AG04450 (cell line): ENCODE results near the gene SNX30. TPM values are rescaled to one million over a fixed set of nuclear protein-coding genes. Genes with fewer than 3 reads are reported as not detected.

Experiments used
- CTCF ChIA-PET: fragments of 300-600, 350-600 bp; formaldehyde crosslinking; extraction: SDS; loops from one replicate; lab custom pipeline; 2022; ENCODE audit warnings: antibody characterized with exemption, inconsistent platforms; lab: Charles Lee
- POLR2A ChIA-PET: fragments of 350-600 bp; formaldehyde crosslinking; extraction: SDS; loops from one replicate; lab custom pipeline; 2021; ENCODE audit warnings: antibody characterized with exemption, inconsistent platforms; lab: Yijun Ruan, JAX
- DNase-seq: peaks from one replicate; pipeline ENCODE4 v3.0.0-alpha.2; 2011; ENCODE audit warnings: low read depth, low spot score
- H3K27ac ChIP-seq: one replicate; pipeline ENCODE4 v1.5.1; 2012; ENCODE audit warnings: low read depth, low read length, control low read depth
- H3K27me3 ChIP-seq: one replicate; pipeline ENCODE4 v1.6.0; 2012; ENCODE audit warnings: low read length; ENCODE audit not compliant: control insufficient read depth, insufficient read depth
- H3K4me3 ChIP-seq: 2 replicates; pipeline ENCODE4 v1.5.1; 2011; ENCODE audit warnings: mild to moderate bottlenecking, low read depth, low read length, control low read depth
- H3K9me3 ChIP-seq: 2 replicates; pipeline ENCODE4 v1.5.1; 2012; ENCODE audit warnings: low read length; ENCODE audit not compliant: control insufficient read depth, insufficient read depth
- CTCF ChIP-seq: IDR thresholded peaks from 2 replicates; pipeline ENCODE4 v1.5.1; 2011; ENCODE audit warnings: low read depth, low read length, control low read depth, inconsistent platforms
- polyA plus RNA-seq: library from polyadenylated mRNA; depleted of rRNA; stranded (reverse); fragments of >200 nt; gene quantifications from 2 replicates; pipeline ENCODE4 v1.2.3, GENCODE V29; 2011

The SNX30 gene
- polyA plus RNA-seq, 1 experiment: 11.5 TPM

DNA sequence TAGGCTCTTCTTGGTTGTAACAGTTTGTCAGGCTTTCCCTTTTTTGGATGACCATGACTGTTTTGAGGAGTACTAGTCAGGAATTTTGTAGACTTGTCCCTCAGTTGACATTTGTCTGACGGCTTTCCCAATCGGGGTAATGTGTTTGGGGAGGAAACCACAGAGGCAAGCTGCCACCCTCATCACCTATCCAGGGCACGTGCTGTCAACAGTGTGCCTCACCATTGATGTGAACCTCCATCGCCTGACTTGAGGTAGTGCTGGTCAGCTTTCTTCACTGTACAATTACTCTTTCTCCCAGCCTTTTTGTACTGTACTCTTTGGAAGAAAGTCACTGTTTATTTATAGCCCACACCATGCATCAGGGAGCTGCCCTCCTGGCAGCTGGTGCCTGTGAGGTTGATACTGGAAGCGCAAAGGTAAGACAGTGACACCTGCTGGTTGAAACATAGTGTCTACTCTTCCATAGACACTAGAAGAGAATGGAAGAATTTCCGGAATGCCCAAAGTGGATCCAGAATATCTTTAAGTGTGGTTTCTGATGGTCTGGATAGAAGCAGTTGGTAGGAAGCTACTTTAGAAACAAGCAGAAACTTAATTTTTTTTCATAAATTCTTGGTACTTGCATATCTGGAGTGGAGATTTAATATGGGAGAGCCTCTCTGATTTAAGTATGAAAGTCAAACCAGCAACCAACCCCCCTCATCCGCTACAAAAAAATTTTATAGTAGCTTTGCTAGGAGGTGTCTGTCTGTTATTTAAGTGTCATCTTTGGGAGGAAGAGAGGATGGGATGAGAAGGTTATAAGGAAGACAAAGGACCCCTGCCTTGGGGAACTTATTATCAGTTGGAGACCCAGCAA is 69.3 kb downstream of the SNX30 start:
- Histone ChIP-seq H3K9me3 (no peaks in the 10 kb centered on the region), H3K4me3 (no peak overlapping the region), H3K27ac (peak overlapping the region; percentile 25), H3K27me3 (no peaks in the 10 kb centered on the region)
- peak; percentile 50 for DNase-seq
- peak; percentile 73 for TF ChIP-seq CTCF
- CTCF ChIA-PET: interaction anchor here (0.5 to 1.7 kb wide), 19 partner anchors 9 to 997 kb away, joined by 3 to 7 read pairs (median 4); partner anchors contain the start of gene INIP
- POLR2A ChIA-PET: interaction anchor here (0.7 kb wide), 1 partner anchor 440 kb away, joined by 3 read pairs; the partner anchor contains the start of gene HSDL2

DNA sequence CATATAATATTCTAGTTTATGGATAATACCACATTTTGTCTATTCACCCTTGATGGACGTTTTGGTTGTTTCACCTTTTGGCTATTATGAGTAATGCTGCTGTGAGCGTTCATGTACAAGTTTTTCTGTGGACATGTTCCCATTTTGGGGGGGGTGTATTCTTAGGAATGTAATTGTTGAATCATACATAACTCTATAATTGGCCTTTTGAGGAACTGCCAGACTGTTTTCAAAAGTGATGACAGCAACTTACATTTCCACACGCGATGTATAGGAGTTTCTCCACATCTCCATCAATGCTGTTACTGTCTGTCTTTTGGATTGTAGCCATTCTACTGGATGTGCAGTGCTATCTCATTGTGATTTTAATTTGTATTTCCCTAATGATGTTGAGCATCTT is 70.3 kb downstream of the SNX30 start:
- POLR2A ChIA-PET: no interaction called here
- TF ChIP-seq CTCF: no peak

GRCh38 chr9:112822618-112823017 is 72.1 kb downstream of the SNX30 start:
- no peak for TF ChIP-seq CTCF
- no peak overlapping the region for H3K4me3 ChIP-seq
- CTCF ChIA-PET: no interaction called here
- no peak for DNase-seq
- POLR2A ChIA-PET: no interaction called here
- no peaks in the 10 kb centered on the region for H3K9me3 ChIP-seq
- no peak overlapping the region for H3K27ac ChIP-seq
- no peaks in the 10 kb centered on the region for H3K27me3 ChIP-seq

More for the DNA sequence above, 70.3 kb downstream of the SNX30 start:
- Histone ChIP-seq H3K4me3 (no peak overlapping the region), H3K9me3 (no peaks in the 10 kb centered on the region), H3K27me3 (no peaks in the 10 kb centered on the region), H3K27ac (no peak overlapping the region)
- peak; percentile 6 for DNase-seq
- CTCF ChIA-PET: interaction anchor here (1.1 to 1.7 kb wide), 3 partner anchors 10 to 103 kb away, joined by 4 to 7 read pairs (median 4); partner anchors contain the start of gene INIP

GRCh38 chr9:112823257-112823656 is 72.7 kb downstream of the SNX30 start:
- ChIA-PET POLR2A (no interaction called here), CTCF (no interaction called here)
- Histone ChIP-seq H3K9me3 (no peaks in the 10 kb centered on the region), H3K27ac (no peak overlapping the region), H3K4me3 (no peak overlapping the region), H3K27me3 (no peaks in the 10 kb centered on the region)
- no peak for DNase-seq
- no peak for TF ChIP-seq CTCF

GRCh38 chr9:112831281-112831851 is 80.8 kb downstream of the SNX30 start:
- POLR2A ChIA-PET: no interaction called here
- no peak for DNase-seq
- Histone ChIP-seq H3K27me3 (no peaks in the 10 kb centered on the region), H3K27ac (no peak overlapping the region), H3K4me3 (no peak overlapping the region), H3K9me3 (no peaks in the 10 kb centered on the region)
- CTCF ChIA-PET: interaction anchor here (1.4 kb wide), 1 partner anchor 14 kb away, joined by 7 read pairs; no protein-coding TSS in a partner anchor
- TF ChIP-seq CTCF: no peak
